ENCODE data around the gene ATP1A3.
"Not testable (repeated sequence)": the region's sequence is repeated elsewhere in the genome, so short reads cannot be mapped to it uniquely, and the experiment has no call there.

The ATP1A3 gene

DNA sequence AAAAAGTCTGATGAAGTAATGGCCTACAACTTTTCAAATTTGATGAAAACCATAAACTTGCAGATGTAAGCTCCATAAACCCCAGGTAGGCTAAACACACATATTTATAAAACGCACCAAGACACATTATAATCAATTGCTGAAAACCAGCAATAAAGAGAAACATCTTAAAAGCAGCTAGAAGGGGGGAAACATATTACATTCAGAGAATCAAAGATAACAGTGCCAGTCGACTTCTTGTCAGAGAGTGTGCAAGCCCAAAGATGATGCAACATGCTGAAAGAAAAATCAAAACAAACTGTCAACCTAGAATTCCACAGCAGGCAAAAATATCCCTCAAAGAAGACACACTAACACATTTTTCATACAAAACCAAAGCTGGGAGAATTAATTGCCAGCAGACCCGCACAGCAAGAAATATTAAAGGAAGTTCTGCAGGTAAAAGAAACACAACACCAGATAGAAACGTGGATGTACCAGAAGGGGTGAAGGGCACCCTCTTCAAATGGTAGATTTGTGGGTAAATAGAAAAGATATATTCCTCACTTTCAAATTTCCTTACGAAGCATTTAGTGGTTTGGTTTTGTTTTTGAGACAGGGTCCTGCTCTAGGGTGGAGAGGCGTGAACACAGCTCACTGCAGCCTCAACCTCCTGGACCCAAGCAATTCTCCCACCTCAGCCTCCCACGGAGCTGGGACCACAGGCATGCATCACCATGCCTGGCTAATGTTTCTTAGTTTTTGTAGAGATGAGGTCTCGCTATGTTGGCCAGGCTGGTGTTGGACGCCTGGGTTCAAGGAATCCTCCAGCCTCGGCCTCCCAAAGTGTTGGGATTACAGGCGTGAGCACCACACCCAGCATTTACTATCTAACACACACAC is 16.5 kb upstream of the ATP1A3 start:
- DNase-seq = no peak

DNA sequence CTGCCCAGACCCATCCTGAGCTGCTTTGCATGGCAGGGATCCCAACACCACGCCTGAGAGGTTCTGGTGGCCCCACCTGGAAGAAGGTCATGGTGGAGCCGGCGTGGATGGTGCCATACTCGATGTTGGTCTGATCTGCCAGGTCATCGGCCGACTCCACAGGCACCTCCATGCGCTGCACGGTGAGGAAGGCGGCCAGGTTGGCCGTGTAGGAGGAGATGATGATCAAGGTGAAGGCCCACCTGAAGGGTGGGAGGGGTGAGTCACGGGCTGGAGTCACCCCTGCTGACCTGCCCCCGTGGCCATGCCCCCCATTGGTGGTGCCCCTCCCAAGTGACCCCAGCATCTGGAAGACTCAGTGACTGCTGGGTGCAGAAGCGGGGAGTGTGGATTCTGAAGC is 12.5 kb upstream of the ATP1A3 start:
- DNase-seq = no peak

DNA sequence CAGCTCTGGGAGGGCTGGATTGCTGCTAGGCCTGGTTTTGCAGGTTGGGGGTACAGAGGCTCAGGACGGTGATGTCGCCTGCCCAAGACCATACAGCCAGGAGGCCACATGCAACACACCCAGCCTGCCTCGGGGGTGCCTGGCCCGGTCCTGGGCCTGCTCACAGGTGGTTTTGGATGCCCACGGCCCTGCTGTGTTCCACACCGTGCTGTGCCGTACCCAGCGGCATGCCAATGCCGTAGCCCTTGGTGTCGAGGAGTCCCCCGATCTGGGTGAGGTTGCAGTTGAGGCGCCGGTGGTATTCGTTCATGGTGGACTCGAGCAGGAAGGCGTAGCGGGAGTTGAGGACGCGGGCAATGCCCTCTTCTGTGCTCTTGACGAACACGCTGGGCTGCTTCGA is 11.5 kb upstream of the ATP1A3 start:
- no peak for DNase-seq

DNA sequence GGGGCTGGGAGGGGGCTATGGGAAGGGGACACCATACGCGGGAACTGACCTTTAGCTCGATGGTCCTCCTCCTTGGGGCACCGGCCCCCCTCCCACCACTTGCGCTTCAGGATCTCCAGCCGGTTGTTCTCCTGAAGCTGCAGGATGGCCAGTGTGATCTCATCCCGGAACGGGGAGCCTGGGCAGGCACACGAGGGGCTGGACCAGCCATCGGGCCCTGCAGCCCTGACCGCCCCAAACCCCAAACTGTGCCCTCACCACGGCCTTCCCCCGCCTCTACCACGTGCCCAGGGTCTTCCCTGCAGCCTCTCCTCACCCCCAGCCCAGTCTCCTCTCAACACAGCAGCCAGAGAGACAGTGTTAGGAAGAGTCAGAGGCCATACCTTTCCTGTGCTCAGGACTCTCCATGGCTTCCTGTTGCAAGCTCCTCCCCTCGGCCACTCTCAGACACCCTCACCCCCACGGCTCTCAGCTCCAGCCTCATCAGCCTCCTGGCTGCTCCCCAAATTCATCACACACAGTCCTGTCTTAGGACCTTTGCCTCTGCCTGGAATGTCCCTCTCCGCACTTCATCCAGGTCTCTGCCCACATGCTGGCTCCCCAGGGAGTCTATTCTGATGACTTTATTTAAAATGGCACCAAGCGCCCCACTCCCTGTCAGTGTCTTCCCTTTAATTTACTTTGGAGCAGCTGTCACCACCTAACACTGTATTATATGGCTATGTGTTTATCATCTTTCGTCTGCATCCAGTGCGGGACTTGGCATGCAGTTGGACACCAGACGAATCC is 9.7 kb upstream of the ATP1A3 start:
- no peak for DNase-seq

DNA sequence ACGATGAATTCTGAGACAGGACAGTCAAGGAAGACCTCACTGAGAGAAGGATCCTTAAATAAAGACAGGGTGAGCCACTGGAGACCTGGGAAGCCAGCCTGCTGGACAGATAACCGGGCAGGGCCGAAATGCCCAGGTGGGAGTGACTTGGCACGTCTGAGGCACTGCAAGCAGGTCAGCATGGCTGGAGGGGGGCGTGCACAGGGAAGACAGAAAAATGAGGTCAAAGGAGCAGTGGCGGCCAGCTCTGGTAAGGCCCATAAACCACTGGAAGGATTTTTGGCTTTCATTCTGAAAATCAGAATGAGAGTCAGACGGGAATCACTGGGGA is 5.8 kb upstream of the ATP1A3 start:
- no peak for DNase-seq

DNA sequence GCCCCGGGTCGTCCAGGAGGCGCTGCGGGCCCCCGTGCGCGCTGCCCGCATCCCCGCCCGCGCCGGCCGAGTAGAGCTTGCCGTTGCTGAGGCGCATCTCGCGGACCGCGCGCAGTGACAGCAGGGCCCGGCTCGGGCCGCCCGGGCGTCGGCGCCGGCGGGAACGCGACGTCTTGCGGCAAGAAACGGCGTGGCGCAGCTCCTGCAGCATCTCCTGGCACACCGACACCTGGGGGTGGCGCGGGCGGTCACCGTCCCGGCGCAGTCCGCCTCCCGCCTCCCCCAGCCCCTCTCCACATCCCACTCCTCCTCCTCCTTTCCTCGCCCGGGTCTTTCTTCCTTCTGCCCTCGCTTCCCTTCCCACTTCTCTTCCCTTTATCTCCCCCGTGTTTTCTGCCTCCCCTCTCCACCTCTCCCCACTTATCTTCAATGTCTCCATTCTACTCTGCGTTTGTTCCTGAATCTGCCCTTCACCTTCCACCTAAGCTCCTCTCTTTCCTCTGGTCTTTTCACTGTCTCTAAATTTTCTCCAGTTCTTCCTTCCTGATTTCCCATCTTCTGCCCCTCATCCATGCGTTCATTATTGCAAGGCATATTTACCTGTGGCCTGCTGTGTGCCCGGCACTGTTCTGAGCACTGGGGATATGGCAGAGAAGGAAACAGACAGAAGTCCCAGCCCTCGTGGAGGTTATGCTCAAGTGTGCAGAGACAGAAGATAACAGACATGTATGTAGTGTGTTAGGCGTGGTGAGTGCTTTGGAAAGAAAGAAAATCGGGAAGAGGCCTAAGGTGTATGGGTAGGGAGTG is 5.2 kb upstream of the ATP1A3 start:
- no peak for DNase-seq

DNA sequence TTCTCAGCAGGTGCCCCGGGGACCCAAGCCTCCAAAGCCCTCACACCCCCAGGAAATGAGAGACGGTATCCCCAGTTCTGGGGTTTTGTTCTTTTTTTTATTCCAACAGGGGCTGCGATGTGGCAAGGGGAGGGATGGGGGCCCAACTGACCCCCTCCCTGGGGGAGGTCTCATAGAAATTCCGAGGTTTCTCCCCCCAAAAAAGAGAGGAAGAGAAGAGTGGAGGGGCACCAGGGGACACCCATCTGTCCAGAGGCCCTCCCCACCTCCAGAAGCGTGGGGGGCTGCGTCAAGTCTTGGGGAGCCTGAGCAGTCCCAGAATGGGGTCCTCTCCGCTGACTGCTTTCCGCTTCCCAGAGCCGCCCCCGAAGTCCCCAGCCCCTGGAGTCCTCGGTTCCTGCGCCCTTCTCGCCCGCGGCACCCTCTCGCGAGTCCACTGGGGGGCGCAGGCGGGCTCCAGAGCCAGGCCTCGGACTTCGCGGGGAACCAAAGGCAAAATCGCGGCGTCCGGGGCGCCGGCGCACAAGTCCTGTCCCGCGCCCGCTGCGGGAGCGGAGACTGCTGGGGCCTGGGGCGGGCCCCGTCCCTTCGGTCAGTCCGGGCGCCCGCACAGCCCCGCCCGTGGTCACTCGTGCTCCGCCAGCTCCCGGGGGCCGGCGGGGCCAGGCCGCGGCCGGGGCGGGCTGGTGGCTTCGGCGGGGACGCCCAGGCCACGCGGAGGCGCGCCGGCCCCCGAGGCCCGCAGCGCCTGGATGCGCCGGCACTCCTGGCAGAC is 4.4 kb upstream of the ATP1A3 start:
- DNase-seq = peak; percentile 25

DNA sequence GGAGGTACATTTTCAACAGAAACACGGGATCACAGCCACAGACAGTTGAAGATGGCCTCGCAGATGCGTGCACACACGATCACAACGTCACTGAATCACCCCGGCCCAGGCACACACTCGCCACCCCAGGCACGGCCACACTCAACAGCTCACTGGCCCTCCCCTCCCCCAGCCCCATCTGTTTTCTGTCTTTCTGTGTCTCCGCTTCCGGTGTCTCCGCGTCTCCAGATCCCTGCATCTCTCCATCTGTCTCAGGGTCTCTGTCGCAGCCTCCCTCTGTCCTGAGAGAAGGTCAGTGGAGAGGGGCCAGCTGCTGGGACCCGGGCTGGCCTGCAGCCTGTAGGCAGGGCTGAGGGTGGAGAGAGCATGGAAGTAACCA is 3.8 kb upstream of the ATP1A3 start:
- DNase-seq = no peak

DNA sequence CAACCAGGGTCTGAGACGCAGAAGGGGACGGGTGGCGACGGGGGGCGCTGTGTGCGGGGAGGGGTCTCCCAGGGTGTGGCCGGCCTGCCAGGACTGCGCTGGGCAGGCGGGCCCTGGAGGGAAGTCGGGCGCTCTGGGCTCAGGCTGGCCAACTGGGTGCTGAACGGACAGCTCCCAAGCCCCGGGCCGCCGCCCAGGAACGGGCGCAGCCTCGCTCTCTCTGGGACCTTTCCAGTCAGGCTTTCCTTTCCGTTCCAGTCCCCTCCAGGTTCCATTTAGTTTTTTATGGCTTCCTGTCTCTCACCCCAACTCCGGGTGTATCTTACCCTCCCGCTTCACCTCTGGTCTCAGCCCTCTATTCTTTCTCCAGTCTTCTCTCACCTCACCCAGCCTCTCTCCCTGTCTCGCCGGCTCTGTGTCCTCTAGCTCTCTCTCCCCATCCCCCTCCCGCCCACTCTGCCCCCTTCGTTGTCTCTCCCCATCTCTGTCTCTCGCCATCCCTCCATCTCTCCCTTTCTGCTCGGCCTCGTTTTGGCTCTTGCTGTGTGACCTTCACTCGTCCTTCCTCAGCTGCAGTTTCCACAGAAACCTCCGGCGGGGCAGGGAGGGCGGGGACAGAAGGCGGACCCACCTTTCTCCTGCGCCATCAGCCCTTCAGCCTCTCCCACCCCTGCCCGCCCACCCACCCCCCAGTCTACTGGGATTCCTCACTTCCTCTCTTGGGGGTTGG is 3.3 kb upstream of the ATP1A3 start:
- peak; percentile 46 for DNase-seq

DNA sequence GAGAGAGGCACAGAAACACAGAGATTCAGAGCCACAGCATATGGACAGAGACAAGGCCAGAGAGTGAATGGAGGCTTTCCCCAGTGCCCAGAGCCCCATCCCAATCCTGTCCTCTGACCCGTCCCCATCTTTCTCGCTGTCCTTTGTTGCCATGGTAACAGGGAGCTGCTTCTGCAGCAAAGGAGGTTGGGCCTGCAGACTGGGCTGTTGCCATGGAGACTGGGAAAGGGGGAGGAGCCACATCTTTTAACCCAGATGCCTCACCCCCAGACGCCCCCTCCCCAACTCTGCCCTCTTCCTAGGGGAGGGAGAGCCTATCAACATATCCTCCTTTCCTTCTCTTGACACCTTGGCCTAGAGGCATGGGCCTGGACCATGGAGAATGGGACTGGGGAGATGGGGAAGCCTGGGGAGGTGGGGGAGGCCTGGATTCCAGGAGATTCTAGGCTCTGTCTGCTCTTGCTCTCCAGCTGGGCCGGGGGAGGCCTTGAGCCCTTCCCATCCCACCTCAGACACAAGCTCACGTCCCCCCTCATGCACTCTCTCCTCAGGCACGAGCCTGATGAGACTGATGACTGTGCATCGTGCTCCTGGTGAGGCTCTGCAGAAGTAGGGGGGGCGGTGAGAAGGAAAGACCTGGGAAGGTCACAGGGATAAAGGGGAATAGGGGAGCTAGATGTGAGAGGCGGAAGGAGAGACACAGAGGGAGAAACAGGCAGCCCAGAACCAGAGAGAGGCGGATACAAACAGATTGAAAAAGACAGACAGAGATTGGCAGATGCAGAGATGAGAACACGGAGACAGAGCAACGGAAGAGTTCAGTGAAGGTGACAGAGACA is 2.1 kb upstream of the ATP1A3 start:
- no peak for DNase-seq

DNA sequence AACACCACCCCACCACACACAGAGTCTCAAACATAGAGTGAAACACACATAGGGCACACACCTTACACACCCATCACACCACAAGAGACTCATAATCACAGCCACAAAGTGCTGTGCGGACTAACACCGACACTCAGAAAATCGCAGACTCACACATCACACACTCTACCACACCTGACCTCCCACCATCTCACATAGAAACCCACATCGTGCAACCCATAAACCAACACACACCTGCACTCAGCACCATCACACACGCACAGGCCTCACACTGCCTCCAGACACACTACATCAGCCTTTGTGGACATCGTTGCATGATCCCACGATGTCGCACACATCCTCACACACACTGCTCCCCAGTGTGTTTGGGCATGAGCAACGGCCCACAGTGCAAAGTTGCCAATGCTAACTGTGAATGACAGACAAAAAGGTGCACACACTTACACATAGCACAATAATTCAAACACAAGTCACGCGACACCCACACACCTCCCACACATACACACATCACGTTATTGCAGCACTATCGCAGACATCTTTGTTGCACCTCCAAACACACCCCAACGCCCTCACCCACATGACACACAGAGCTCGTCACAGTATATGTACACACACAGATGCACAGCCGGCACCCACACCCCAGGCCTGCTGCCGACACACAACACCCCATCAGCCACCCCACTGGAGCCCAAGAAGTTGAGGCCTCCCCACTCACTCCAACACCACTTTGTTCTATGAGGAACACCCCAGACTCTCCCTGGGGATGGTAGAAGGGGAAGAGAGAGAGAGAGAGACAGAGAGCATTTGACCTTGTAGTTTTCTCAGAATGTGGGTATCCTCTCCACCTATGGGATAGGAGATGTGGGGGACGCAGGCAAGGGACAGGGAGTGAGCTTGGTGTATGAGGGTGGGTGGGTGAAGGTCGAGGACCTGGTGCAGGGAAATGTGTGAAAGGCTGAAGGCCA is 1.2 kb upstream of the ATP1A3 start:
- DNase-seq = no peak

DNA sequence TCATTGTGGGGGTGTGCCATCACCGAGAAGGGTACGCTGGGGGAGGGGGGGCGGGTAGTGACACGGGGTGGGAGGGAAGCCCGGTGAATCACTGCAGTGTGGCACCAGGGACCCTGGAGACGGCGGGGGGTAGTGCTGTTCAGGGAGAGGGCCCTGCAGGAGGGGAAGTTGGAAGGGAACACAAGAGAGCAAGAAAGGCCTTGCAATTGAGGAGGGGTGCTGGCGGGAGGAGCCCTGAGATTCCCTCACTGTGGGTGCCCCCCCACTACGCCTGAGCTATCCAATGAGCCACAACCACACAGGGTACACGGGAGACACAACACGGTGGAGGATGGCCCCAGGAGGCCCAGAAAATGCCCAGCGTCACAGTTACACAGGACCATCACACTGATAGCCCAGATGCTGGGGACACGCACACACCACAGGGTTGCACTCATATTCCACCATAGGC is 516 bp upstream of the ATP1A3 start:
- peak; percentile 16 for DNase-seq

DNA sequence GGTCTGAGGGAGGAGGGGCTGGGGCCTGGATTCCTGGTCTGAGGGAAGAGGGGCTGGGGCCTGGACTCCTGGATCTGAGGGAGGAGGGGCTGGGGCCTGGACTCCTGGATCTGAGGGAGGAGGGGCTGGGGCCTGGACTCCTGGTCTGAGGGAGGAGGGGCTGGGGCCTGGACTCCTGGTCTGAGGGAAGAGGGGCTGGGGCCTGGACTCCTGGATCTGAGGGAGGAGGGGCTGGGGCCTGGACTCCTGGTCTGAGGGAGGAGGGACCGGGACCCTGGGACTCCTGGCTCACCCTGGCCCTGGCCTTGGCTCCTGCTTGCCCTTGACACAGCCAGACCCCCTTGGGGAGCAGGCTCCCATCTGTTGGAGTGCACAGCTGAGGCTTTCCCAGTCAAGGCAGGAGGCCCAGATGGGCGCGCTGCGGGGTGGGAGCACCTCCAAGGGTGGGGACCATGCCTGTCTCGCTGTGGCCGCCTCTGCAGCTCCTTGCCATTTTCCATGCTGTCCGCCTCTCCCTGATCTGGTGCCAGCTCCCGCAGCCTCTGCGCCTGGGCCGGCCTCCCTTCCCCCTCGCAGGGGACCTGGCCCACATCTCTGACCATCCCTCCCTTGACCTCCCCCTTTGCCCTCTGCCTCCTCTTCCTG is 2.0 kb downstream of the ATP1A3 start:
- DNase-seq = not testable (repeated sequence)

DNA sequence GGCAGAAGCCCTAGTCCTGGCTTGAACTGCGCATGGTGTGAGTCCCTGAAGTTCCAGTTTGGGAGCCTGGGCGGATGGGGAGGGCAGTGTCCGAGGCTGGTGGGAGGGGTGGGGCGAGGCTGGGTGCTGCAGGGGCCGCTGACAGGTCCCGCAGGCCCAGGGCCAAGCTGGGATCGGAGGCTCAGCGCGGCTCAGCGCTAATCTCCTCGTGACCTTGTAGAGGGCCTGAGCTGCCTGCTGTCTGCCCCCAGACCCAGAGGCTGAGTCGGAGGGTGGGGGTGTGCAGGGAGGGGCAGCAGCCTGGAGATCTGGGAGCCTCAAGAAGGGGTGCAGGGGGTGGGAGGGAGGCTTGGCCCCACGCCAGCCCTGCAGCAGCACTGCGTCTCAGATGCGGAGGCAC is 3.0 kb downstream of the ATP1A3 start:
- DNase-seq = no peak

DNA sequence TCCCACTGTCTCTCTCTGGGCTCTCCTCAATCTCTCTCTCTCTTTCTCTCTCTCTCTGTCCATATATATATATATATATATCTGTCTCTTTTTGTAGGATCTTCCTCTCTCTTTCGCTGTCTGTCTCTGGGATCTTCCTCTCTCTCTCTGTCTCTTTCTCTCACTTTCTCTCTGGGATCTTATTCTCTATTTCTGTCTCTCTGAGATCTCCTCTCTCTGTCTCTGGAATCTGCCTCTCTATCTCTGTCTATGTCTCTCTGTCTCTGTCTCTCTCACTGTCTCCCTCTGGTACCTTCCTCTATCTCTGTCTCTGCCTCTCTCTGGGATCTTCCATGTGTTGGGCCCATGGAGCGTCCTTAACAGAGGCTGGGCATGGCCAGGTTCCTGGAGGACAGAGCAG is 3.4 kb downstream of the ATP1A3 start:
- no peak for DNase-seq

DNA sequence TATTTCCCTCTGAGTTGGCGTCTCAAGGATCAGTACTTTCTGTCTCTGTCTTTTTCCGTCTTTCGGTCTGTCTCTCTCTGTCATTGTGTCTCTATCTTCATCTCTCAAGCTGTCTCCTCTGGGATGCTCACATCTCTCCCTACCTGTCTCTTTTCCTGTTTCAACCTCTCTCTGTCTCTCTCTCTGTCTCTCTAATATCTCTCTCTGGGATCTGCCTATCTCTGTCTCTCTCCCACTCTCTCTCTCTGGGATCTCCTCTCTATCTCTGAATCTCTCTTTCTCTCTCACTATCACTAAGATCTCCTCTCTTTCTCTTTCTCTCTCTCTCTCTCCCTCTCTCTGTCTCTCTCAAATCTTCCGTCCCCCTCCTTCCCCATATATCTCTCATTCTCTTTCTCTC is 4.0 kb downstream of the ATP1A3 start:
- DNase-seq = no peak

DNA sequence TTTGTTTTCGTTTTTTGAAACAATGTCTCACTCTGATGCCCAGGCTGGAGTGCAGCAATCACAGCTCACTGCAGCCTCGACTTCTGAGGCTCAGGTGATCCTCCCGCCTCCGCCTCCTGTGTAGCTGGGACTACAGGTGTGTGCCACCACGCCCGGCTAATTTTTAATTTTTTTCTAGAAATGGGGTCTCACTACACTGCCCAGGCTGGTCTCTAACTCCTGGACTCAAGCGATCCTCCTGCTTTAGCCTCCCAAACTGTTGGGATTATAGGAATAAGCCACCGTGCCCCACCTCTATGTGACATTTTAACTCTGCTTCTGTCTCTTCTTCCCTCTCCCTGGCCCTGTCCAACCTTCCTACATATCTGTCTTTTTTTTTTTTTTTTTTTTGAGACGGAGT is 5.1 kb downstream of the ATP1A3 start:
- DNase-seq = no peak

DNA sequence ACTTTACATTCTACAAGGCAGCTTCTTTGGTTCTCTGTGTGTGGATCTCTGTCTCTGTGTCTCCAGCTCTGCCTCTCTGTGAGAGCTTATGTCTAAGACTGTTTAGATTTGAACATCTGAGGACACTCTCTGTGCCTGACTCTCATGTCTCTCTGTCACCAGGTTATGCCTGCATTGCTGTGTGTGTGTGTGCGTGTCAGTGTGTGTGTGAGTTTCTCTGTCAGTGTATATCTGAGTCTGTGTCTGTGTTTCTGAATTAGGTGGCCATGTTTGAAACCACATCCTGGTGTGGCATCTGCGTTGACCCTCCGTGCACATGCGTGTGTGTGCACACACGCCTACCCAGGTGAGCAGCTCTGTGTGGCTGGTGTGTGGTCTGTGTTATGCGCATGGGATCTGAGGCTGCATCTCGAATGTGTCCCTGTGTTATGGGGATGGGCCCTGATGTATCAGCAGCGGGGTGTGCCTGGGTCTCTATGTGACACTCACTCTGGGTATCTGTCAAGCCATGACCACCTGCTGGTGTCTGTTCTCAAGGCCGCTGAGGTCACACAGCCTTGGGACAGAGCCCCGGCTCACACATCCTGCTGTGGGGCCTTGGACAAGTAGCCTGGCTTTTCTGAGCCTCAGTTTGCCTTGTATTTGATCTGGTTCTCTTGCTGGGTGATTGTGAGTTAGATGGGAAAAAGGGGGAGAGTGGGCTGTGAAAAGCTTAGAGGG is 6.7 kb downstream of the ATP1A3 start:
- DNase-seq = no peak

DNA sequence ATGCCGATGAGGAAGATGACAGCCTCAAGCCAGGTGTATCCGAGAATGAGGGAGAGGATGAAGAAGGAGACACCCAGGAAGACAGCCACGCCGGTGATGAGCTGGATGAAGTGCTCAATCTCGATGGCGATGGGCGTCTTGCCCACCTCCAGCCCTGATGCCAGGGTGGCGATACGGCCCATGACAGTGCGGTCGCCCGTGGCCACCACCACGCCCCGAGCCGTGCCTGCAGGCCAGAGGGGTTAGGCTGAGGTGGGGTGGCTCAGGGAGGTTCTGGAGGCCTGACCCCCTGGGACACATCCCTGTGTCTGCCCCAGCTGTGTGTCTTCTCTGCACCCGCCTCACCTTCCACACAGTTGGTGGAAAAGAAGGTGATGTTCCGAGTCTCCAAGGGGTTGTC is 9.1 kb downstream of the ATP1A3 start:
- no peak for DNase-seq
